Activated CD8-positive, alpha-beta T cell treated with anti-CD3 and anti-CD28 coated beads for 36 hours (primary cell): ENCODE results near the gene LARP1B. TPM values are rescaled to one million over a fixed set of nuclear protein-coding genes. Genes with fewer than 3 reads are reported as not detected.
"Not testable (repeated sequence)": the region's sequence is repeated elsewhere in the genome, so short reads cannot be mapped to it uniquely, and the experiment has no call there.

Source experiments
- ATAC-seq: fragments of 200-7000 bp; cut with Tn5 transposase; one replicate; pipeline ENCODE4 v1.10.0; 2021; ENCODE audit warnings: mild to moderate bottlenecking, moderate library complexity
- CTCF ChIA-PET: fragments of 350-600 bp; sonication (Branson Sonifier 250); formaldehyde crosslinking; loops from one replicate; lab custom pipeline; 2021; ENCODE audit warnings: antibody characterized with exemption; lab: Charles Lee
- POLR2A ChIA-PET: fragments of 350-600 bp; sonication (Branson Sonifier 250); formaldehyde crosslinking; loops from one replicate; lab custom pipeline; 2021; ENCODE audit warnings: antibody characterized with exemption; lab: Charles Lee
- DNase-seq: peaks from one replicate; pipeline ENCODE4 v3.0.0-alpha.2; 2020
- H3K27ac Mint-ChIP-seq: one replicate; pipeline ENCODE4 v1.8.0; 2021; ENCODE audit warnings: mild to moderate bottlenecking, mixed read lengths
- H3K27me3 Mint-ChIP-seq: one replicate; pipeline ENCODE4 v1.8.0; 2021; ENCODE audit warnings: mixed read lengths
- H3K36me3 Mint-ChIP-seq: one replicate; pipeline ENCODE4 v1.8.0; 2021; ENCODE audit warnings: low read depth, mixed read lengths
- H3K4me1 Mint-ChIP-seq: one replicate; pipeline ENCODE4 v1.8.0; 2021; ENCODE audit warnings: low read depth, mixed read lengths
- H3K4me3 Mint-ChIP-seq: one replicate; pipeline ENCODE4 v1.8.0; 2021; ENCODE audit warnings: mild to moderate bottlenecking, moderate library complexity, mixed read lengths
- H3K9me3 Mint-ChIP-seq: one replicate; pipeline ENCODE4 v1.8.0; 2021; ENCODE audit warnings: mixed read lengths
- intact Hi-C: fragments of 100-400 bp; cut with micrococcal nuclease; formaldehyde crosslinking; loops from one replicate; pipeline ENCODE4 v1.10.0; 2022
- total RNA-seq, 2 experiments: library from RNA; stranded (reverse); gene quantifications; one replicate each; pipeline ENCODE4 v1.2.3, GENCODE V29; 2021
- TF ChIP-seq, protein P1 (sequence below): fragments of 200-600 bp; IDR thresholded peaks from one replicate; pipeline ENCODE4 v1.8.0; 2022; ENCODE audit warnings: antibody characterized with exemption, mild to moderate bottlenecking

The LARP1B gene
- total RNA-seq, 2 experiments from 2014 or later, result 23.8 to 23.9 TPM

- peak; percentile 7 for DNase-seq
- CTCF ChIA-PET, result interaction anchor here (0.6 to 2.5 kb wide), 4 partner anchors 10 to 394 kb away, joined by 3 to 13 read pairs (median 3); partner anchors contain the start of gene PGRMC2
- Mint-ChIP-seq H3K4me3 (peak overlapping the region; percentile 80), H3K9me3 (no peaks in the 10 kb centered on the region), H3K27me3 (no peaks in the 10 kb centered on the region), H3K27ac (peak overlapping the region; percentile 94), H3K36me3 (no peaks in the 10 kb centered on the region), H3K4me1 (peaks cover 17% of the 10 kb centered on the region)
- TF ChIP-seq, protein P1, sequence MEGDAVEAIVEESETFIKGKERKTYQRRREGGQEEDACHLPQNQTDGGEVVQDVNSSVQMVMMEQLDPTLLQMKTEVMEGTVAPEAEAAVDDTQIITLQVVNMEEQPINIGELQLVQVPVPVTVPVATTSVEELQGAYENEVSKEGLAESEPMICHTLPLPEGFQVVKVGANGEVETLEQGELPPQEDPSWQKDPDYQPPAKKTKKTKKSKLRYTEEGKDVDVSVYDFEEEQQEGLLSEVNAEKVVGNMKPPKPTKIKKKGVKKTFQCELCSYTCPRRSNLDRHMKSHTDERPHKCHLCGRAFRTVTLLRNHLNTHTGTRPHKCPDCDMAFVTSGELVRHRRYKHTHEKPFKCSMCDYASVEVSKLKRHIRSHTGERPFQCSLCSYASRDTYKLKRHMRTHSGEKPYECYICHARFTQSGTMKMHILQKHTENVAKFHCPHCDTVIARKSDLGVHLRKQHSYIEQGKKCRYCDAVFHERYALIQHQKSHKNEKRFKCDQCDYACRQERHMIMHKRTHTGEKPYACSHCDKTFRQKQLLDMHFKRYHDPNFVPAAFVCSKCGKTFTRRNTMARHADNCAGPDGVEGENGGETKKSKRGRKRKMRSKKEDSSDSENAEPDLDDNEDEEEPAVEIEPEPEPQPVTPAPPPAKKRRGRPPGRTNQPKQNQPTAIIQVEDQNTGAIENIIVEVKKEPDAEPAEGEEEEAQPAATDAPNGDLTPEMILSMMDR, result no peak
- POLR2A ChIA-PET, result interaction anchor here (0.6 to 2.8 kb wide), 12 partner anchors 9 to 277 kb away, joined by 3 to 17 read pairs (median 5); partner anchors contain the start of genes ABHD18, HSPA4L, MFSD8 and PLK4
- intact Hi-C loops, result loop anchor here (5.0 kb wide), 2 partner anchors 93 to 227 kb away; partner anchors contain the start of genes ABHD18, MFSD8 and PGRMC2
- no peak for ATAC-seq
Observed at GRCh38 chr4:128060121-128060698, 902 bp upstream of the LARP1B start.

DNA sequence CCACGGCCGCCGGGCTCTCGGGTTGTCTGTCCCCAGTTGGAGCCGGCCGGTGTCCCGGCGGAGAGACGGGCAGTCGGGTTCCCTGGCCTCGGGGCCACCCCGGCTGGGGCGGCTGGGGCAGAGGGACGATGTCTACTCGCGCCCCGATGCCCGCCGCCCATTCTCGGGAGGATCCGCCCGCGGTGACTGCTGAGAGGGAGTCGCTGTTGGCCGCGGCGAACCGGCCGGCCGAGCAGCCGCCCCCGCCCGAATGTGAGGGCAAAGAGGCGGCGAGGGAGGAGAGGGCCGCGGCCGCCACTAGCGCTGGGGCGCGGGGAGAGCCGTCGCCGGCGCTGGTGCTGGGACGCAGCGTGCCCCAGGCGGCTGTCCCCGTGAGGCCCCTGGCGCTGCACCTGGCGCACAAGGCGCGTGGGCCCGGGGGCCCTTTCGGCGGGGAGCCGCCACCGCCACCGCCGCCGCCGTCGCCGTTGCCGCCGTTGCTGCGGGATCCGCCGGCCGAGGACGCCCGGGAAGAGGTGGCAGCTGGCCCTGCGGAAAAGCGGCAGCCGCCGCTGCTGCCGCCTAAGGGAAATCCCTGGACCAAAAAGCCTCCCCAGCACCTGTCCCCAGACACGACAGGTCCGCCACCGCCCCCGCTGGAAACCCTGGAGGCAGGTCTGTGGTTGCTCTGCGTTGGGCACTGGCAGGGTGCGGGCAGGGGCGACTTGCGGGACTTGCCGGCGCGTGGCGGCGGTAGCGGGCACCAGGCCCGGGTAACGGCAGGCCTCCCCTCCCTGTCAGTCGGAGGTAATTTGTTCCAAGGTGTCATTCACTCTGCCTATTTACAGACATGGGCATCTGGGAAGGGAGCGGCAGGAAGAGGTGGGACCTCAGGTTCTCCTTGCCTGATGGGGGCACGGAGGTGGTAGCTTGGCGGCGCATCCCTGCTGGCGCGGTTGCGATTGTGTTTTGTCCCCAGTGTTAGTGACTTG, 739 bp downstream of the LARP1B start:
- intact Hi-C loops, result loop anchor here (5.0 kb wide), 2 partner anchors 95 to 225 kb away; partner anchors contain the start of genes ABHD18, MFSD8 and PGRMC2
- peaks cover 17% of the 10 kb centered on the region for H3K4me1 Mint-ChIP-seq
- ChIA-PET POLR2A (interaction anchor here (0.9 to 2.8 kb wide), 9 partner anchors 9 to 225 kb away, joined by 3 to 17 read pairs (median 4); partner anchors contain the start of genes ABHD18, MFSD8 and PLK4), CTCF (interaction anchor here (0.7 to 2.5 kb wide), 4 partner anchors 11 to 750 kb away, joined by 3 to 13 read pairs (median 4); no protein-coding TSS in a partner anchor)
- H3K9me3 Mint-ChIP-seq, result no peaks in the 10 kb centered on the region
- ATAC-seq, result peak; percentile 21
- peak; percentile 71 for DNase-seq
- H3K36me3 Mint-ChIP-seq, result no peaks in the 10 kb centered on the region
- no peaks in the 10 kb centered on the region for H3K27me3 Mint-ChIP-seq
- TF ChIP-seq, protein P1, result no peak
- H3K4me3 Mint-ChIP-seq, result peak overlapping the region; percentile 84
- peak overlapping the region; percentile 72 for H3K27ac Mint-ChIP-seq

DNA sequence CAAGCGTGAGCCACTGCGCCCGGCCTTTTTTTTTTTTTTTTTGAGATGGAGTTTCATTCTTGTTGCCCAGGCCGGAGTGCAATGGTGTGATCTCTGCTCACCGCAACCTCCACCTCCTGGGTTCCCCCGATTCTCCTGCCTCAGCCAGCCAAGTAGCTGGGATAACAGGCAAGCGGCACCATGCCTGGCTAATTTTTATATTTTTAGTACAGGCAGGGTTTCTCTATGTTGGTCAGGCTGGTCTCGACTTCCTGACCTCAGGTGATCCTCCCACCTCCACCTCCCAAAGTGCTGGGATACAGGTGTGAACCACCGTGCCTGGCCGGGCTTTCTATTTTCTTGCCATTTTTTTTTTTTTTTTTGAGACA, 5.3 kb downstream of the LARP1B start:
- DNase-seq, H3K9me3 Mint-ChIP-seq, H3K27ac Mint-ChIP-seq, CTCF ChIA-PET, H3K4me3 Mint-ChIP-seq, H3K36me3 Mint-ChIP-seq, intact Hi-C loops, ATAC-seq, H3K27me3 Mint-ChIP-seq: not testable (repeated sequence)
- H3K4me1 Mint-ChIP-seq, result peaks cover 13% of the 10 kb centered on the region
- POLR2A ChIA-PET, result interaction anchor here (0.6 kb wide), 1 partner anchor 16 kb away, joined by 3 read pairs; no protein-coding TSS in a partner anchor

DNA sequence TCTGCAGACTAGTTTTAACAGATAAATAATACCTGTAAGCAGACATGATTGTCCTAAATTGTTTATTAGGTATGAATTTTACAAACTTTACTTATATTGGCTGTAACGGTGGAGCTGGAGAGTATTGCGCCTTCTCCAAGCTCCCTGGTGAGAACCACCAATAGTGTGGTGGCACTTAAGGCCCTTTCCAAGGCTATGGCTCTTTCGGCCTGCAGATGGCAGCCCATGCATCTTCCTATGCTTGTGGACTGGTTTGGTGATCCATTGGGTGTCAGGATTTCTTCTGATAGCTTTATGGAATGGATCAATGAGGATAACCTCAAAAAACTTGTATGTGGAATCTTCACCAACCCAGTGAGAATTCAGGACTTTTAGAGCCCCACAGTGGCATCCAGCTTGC, 7.8 kb downstream of the LARP1B start:
- TF ChIP-seq, protein P1, result peak; percentile 17
- DNase-seq (peak; percentile 27), ATAC-seq (peak; percentile 66)
- CTCF ChIA-PET, result interaction anchor here (0.7 to 1.3 kb wide), 2 partner anchors 16 to 77 kb away, joined by 3 to 4 read pairs; no protein-coding TSS in a partner anchor
- Mint-ChIP-seq H3K36me3 (no peaks in the 10 kb centered on the region), H3K4me3 (no peak overlapping the region), H3K4me1 (peaks cover 4% of the 10 kb centered on the region), H3K9me3 (no peaks in the 10 kb centered on the region), H3K27ac (no peak overlapping the region), H3K27me3 (no peaks in the 10 kb centered on the region)
- intact Hi-C loops, result no loop called here
- POLR2A ChIA-PET, result interaction anchor here (1.2 to 1.4 kb wide), 2 partner anchors 8 to 103 kb away, joined by 3 to 5 read pairs; partner anchors contain the start of genes ABHD18 and LARP1B

DNA sequence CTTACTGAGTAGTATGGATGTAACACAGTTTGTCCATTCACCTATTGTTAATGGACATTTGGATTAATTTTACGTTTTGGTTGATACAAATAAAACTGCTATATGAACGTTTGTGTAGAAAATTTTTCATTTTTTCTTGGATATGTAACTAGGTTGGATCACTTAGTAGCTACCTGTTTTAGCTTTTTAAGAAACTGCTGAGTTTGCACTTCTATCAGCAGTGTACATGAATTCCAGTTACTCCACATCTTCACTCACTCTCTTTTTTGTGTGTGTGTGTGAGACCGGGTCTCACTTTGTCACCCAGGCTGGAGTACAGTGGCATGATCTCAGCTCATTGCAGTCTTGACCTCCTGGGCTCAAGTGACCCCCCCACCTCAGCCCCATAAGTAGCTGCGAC, 15.4 kb downstream of the LARP1B start:
- H3K27ac Mint-ChIP-seq, result no peak overlapping the region
- H3K36me3 Mint-ChIP-seq, result peaks cover 27% of the 10 kb centered on the region
- intact Hi-C loops, result no loop called here
- no peaks in the 10 kb centered on the region for H3K9me3 Mint-ChIP-seq
- H3K27me3 Mint-ChIP-seq, result no peaks in the 10 kb centered on the region
- TF ChIP-seq, protein P1, result no peak
- ChIA-PET CTCF (no interaction called here), POLR2A (no interaction called here)
- ATAC-seq (no peak), DNase-seq (no peak)
- H3K4me3 Mint-ChIP-seq, result no peak overlapping the region
- no peaks in the 10 kb centered on the region for H3K4me1 Mint-ChIP-seq

DNA sequence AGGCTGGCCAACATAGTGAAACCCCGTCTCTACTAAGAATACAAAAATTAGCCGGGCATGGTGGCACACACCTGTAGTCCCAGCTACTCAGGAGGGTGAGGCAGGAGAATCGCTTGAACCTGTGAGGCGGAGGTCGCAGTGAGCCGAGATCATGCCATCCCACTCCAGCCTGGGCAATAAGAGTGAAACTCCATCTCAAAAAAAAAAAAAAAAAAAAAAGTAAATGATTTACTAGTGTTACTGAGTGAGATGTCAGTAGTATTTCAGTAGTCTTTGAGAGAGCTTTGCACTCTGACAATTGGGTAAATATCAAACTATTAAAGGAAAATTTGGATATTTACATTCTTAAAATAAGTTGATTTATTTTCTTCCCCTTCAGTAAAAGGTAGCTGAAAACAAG, 34.2 kb downstream of the LARP1B start:
- POLR2A ChIA-PET, H3K27ac Mint-ChIP-seq, DNase-seq, ATAC-seq, H3K4me3 Mint-ChIP-seq, intact Hi-C loops, H3K27me3 Mint-ChIP-seq, H3K9me3 Mint-ChIP-seq, CTCF ChIA-PET, H3K4me1 Mint-ChIP-seq: not testable (repeated sequence)
- H3K36me3 Mint-ChIP-seq, result peaks cover 23% of the 10 kb centered on the region
